ENCODE data around the gene LRP1. TPM values are rescaled to one million over a fixed set of nuclear protein-coding genes. Genes with fewer than 3 reads are reported as not detected.
A peak's percentile ranks its signal among the peaks of the same experiment; 100 is the strongest.

LRP1 gene
- total RNA-seq, 2 experiments from 2014 or later, result 6.6 to 8.5 TPM

- peaks cover 51% of the 10 kb centered on the region for H3K4me1 Mint-ChIP-seq (ENCODE audit: low read depth)
- Histone ChIP-seq H3K27ac (ENCODE audit: low read depth in 1 of 2, low read length in 2 of 2) (peak overlapping the region; percentile 99), H3K9me3 (ENCODE audit: control insufficient read depth in 1 of 2, insufficient read depth in 1 of 2, low read length in 2 of 2) (no peaks in the 10 kb centered on the region), H3K4me3 (ENCODE audit: low read length) (peak overlapping the region; percentile 82), H3K4me1 (ENCODE audit: insufficient read depth, low read length) (peaks cover 50% of the 10 kb centered on the region), H3K27me3 (ENCODE audit: control insufficient read depth in 1 of 2, insufficient read depth in 2 of 2, low read length in 2 of 2) (no peaks in the 10 kb centered on the region), H3K36me3 (ENCODE audit: insufficient read depth, low read length) (peaks cover 9% of the 10 kb centered on the region)
- no peak for ATAC-seq (ENCODE audit: poor library complexity)
- peaks cover 36% of the 10 kb centered on the region for H3K36me3 Mint-ChIP-seq (ENCODE audit: low read depth)
- peak in 9 of 14 experiments; percentile 32 to 73 (median 55) for DNase-seq
- no peaks in the 10 kb centered on the region for H3K27me3 Mint-ChIP-seq
- CTCF ChIA-PET, result interaction anchor here (1.0 to 2.0 kb wide), 2 partner anchors 17 to 26 kb away, joined by 5 to 12 read pairs; no protein-coding TSS in a partner anchor
- H3K9me3 Mint-ChIP-seq, result no peaks in the 10 kb centered on the region
- H3K4me3 Mint-ChIP-seq, result peak overlapping the region; percentile 98
- TF ChIP-seq, protein P1, sequence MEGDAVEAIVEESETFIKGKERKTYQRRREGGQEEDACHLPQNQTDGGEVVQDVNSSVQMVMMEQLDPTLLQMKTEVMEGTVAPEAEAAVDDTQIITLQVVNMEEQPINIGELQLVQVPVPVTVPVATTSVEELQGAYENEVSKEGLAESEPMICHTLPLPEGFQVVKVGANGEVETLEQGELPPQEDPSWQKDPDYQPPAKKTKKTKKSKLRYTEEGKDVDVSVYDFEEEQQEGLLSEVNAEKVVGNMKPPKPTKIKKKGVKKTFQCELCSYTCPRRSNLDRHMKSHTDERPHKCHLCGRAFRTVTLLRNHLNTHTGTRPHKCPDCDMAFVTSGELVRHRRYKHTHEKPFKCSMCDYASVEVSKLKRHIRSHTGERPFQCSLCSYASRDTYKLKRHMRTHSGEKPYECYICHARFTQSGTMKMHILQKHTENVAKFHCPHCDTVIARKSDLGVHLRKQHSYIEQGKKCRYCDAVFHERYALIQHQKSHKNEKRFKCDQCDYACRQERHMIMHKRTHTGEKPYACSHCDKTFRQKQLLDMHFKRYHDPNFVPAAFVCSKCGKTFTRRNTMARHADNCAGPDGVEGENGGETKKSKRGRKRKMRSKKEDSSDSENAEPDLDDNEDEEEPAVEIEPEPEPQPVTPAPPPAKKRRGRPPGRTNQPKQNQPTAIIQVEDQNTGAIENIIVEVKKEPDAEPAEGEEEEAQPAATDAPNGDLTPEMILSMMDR (IDR thresholded peaks at IDR 0.05), result peak; percentile 24
- POLR2A ChIA-PET, result interaction anchor here (0.6 to 14.4 kb wide), 7 partner anchors 8 to 458 kb away, joined by 3 to 344 read pairs (median 3); partner anchors contain the start of genes NEMP1 and STAT6
- H3K27ac Mint-ChIP-seq, result peak overlapping the region; percentile 98
- intact Hi-C loops (cut with DNase I, micrococcal nuclease), result loop anchor here (1.0 to 10.0 kb wide), 3 partner anchors 7 to 452 kb away; partner anchors contain the start of gene BAZ2A (in 1 of the 2)
Measured at GRCh38 chr12:57086493-57087009, 41.7 kb upstream of the LRP1 start.

DNA sequence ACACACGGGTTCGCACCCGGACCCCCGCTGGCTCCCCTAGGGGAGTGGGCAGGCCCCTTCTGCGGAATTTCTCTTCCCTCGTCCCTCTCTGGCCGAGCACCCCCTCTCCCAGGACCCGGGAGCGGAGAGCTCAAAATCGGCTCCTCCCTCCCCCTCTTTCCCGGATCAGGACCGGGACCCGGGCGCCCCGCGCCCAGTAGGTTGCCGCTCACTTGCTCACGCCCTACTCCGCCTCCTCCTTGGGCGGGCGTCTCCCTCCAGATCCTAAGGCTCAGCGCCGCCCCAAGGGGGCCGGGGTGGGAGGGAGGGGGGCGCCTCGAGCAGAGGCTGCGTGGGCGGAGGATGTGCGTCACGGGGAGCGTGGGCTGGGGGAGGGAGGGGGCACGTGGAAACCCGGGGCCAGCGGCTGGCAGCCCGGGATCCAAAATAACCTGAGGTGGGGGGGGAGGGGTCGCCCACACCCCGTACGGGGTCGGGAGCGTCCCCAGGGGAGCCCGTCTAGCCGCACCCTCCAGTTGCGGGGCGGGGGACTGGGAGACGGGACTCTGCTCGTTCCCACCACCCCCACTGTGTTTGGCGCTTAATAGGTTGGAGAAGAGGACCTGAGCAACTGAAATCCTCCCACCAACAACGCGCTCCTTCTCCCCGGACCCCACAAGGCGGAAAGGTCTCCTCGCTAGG, 41.1 kb upstream of the LRP1 start:
- intact Hi-C loops (cut with DNase I, micrococcal nuclease), result loop anchor here (1.0 to 10.0 kb wide), 3 partner anchors 8 to 452 kb away; partner anchors contain the start of gene BAZ2A (in 1 of the 2)
- H3K27ac Mint-ChIP-seq, result peak overlapping the region; percentile 98
- Histone ChIP-seq H3K27ac (ENCODE audit: low read depth in 1 of 2, low read length in 2 of 2) (peak overlapping the region; percentile 99), H3K4me3 (ENCODE audit: low read length) (peak overlapping the region; percentile 82), H3K9me3 (ENCODE audit: control insufficient read depth in 1 of 2, insufficient read depth in 1 of 2, low read length in 2 of 2) (no peaks in the 10 kb centered on the region), H3K36me3 (ENCODE audit: insufficient read depth, low read length) (peaks cover 15% of the 10 kb centered on the region), H3K27me3 (ENCODE audit: control insufficient read depth in 1 of 2, insufficient read depth in 2 of 2, low read length in 2 of 2) (no peaks in the 10 kb centered on the region), H3K4me1 (ENCODE audit: insufficient read depth, low read length) (peaks cover 56% of the 10 kb centered on the region)
- H3K9me3 Mint-ChIP-seq, result no peaks in the 10 kb centered on the region
- peak overlapping the region; percentile 98 for H3K4me3 Mint-ChIP-seq
- peaks cover 42% of the 10 kb centered on the region for H3K36me3 Mint-ChIP-seq (ENCODE audit: low read depth)
- TF ChIP-seq, protein P1 (IDR thresholded peaks at IDR 0.05), result no peak
- H3K4me1 Mint-ChIP-seq (ENCODE audit: low read depth), result peaks cover 57% of the 10 kb centered on the region
- H3K27me3 Mint-ChIP-seq, result no peaks in the 10 kb centered on the region
- DNase-seq (peak; percentile 82 to 95 (median 90)), ATAC-seq (ENCODE audit: poor library complexity) (peak; percentile 56)
- POLR2A ChIA-PET, result interaction anchor here (0.6 to 14.4 kb wide), 11 partner anchors 9 to 459 kb away, joined by 3 to 344 read pairs (median 5); partner anchors contain the start of genes NEMP1 and STAT6
- CTCF ChIA-PET, result interaction anchor here (0.6 to 2.0 kb wide), 2 partner anchors 18 to 25 kb away, joined by 4 to 12 read pairs (median 5); no protein-coding TSS in a partner anchor

DNA sequence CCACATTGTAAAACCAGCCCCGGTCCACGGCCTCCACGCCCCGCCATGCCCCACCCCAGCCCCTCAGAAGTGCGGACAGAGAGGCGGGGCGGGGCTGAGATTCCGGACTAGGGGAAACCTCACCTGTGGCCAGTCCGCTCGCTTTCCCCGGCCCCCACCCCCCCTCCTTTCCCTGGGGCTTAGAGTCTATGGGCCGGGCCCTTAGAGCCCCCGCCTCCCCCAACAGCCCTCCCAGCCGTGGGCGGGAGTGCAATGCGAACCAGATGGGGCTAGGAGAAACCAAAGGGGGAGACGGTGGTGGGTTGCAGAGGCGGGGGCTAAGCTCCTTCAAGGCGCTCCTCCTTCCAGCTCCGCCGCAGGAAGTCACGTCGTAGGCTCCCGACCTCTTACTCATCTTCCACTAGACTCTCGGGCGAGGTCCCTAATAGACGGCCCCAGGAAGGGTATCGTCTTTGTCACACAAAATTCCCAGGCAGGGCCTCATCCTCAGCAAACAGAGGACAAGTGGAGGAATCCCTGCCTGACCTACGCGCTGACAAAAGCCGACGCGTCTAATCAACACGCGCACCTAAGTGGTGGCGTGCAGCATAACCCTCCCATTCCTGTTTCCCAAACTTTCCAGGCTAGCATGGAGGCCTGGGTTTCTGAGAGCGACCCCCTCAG, 40.5 kb upstream of the LRP1 start:
- Histone ChIP-seq H3K4me1 (ENCODE audit: insufficient read depth, low read length) (peaks cover 63% of the 10 kb centered on the region), H3K27ac (ENCODE audit: low read depth in 1 of 2, low read length in 2 of 2) (peak overlapping the region; percentile 99), H3K27me3 (ENCODE audit: control insufficient read depth in 1 of 2, insufficient read depth in 2 of 2, low read length in 2 of 2) (no peaks in the 10 kb centered on the region), H3K36me3 (ENCODE audit: insufficient read depth, low read length) (peaks cover 21% of the 10 kb centered on the region), H3K9me3 (ENCODE audit: control insufficient read depth in 1 of 2, insufficient read depth in 1 of 2, low read length in 2 of 2) (no peaks in the 10 kb centered on the region), H3K4me3 (ENCODE audit: low read length) (peak overlapping the region; percentile 82)
- peak in 13 of 14 experiments; percentile 33 to 88 (median 66) for DNase-seq
- H3K27ac Mint-ChIP-seq, result peak overlapping the region; percentile 98
- no peaks in the 10 kb centered on the region for H3K9me3 Mint-ChIP-seq
- H3K36me3 Mint-ChIP-seq (ENCODE audit: low read depth), result peaks cover 47% of the 10 kb centered on the region
- POLR2A ChIA-PET, result interaction anchor here (1.2 to 14.4 kb wide), 8 partner anchors 10 to 401 kb away, joined by 3 to 344 read pairs (median 9); partner anchors contain the start of genes NEMP1 and STAT6
- intact Hi-C loops (cut with DNase I, micrococcal nuclease), result loop anchor here (1.0 to 10.0 kb wide), 4 partner anchors 9 to 453 kb away; partner anchors contain the start of genes STAT6 (in 2 of the 2) and BAZ2A (in 1 of the 2)
- no peaks in the 10 kb centered on the region for H3K27me3 Mint-ChIP-seq
- CTCF ChIA-PET, result interaction anchor here (0.6 to 2.0 kb wide), 2 partner anchors 18 to 24 kb away, joined by 4 to 12 read pairs; no protein-coding TSS in a partner anchor
- TF ChIP-seq, protein P1 (IDR thresholded peaks at IDR 0.05), result no peak
- ATAC-seq (ENCODE audit: poor library complexity), result peak; percentile 39
- H3K4me3 Mint-ChIP-seq, result peak overlapping the region; percentile 98
- peaks cover 63% of the 10 kb centered on the region for H3K4me1 Mint-ChIP-seq (ENCODE audit: low read depth)

All from CD4-positive, alpha-beta T cell (primary cell).